IMR-90 (cell line): ENCODE measurements around the gene RAB27B. TPM values are rescaled to one million over a fixed set of nuclear protein-coding genes. Genes with fewer than 3 reads are reported as not detected.

Experiments
- ATAC-seq: fragments of 200-7000 bp; cut with Tn5 transposase; 2 replicates; pipeline ENCODE4 v1.9.1; 2020; ENCODE audit warnings: low read depth, mild to moderate bottlenecking, moderate library complexity
- BruUV-seq: library from RNA; stranded (reverse); fragments of 400-500 nt; replicated peaks from 2 replicates; lab custom pipeline; 2021; lab: Mats Ljungman, UMichigan
- CTCF ChIA-PET: fragments of 300-600 bp; formaldehyde crosslinking; extraction: SDS; loops from one replicate; lab custom pipeline; 2021; ENCODE audit warnings: antibody characterized with exemption; lab: Yijun Ruan, JAX
- POLR2A ChIA-PET: fragments of 300-600 bp; sonication (Branson Sonifier 250); formaldehyde crosslinking; loops from one replicate; lab custom pipeline; 2022; ENCODE audit warnings: antibody characterized with exemption; ENCODE audit not compliant: unreplicated experiment; lab: Charles Lee
- DNase-seq: peaks from one replicate; pipeline ENCODE4 v3.0.0; 2013
- H2AFZ ChIP-seq: replicated peaks from 2 replicates; pipeline ENCODE3; 2013; ENCODE audit warnings: low read length, mild to moderate bottlenecking; ENCODE audit not compliant: poor library complexity
- H2AK5ac ChIP-seq: 2 replicates; pipeline ENCODE4 v1.6.1; 2013; ENCODE audit warnings: low read depth, low read length, inconsistent platforms
- H2AK9ac ChIP-seq: replicated peaks from 2 replicates; pipeline ENCODE3; 2013; ENCODE audit warnings: mild to moderate bottlenecking, low read depth, low read length, moderate library complexity; ENCODE audit not compliant: poor library complexity
- H2BK120ac ChIP-seq: 2 replicates; pipeline ENCODE4 v1.6.1; 2013; ENCODE audit warnings: low read depth, low read length, inconsistent platforms
- H2BK15ac ChIP-seq: 3 replicates; pipeline ENCODE4 v1.6.1; 2013; ENCODE audit warnings: low read depth, low read length, inconsistent platforms
- H2BK20ac ChIP-seq: 2 replicates; pipeline ENCODE4 v1.6.1; 2013; ENCODE audit warnings: low read depth, mild to moderate bottlenecking, inconsistent platforms, low read length, moderate library complexity
- H2BK5ac ChIP-seq: 2 replicates; pipeline ENCODE4 v1.6.1; 2013; ENCODE audit warnings: mild to moderate bottlenecking, low read depth, low read length, inconsistent platforms; ENCODE audit not compliant: poor library complexity, severe bottlenecking
- H3K14ac ChIP-seq: replicated peaks from 2 replicates; pipeline ENCODE4 v1.6.1; 2013; ENCODE audit warnings: low read depth, low read length, inconsistent platforms
- H3K18ac ChIP-seq: 2 replicates; pipeline ENCODE4 v1.6.1; 2013; ENCODE audit warnings: low read depth, low read length, control low read depth
- H3K23ac ChIP-seq: 2 replicates; pipeline ENCODE4 v1.6.1; 2013; ENCODE audit warnings: low read depth, low read length, inconsistent platforms
- H3K27ac ChIP-seq: 2 replicates; pipeline ENCODE4 v1.5.1; 2013; ENCODE audit warnings: mild to moderate bottlenecking, control low read depth, low read length; ENCODE audit not compliant: insufficient read depth
- H3K27me3 ChIP-seq: 2 replicates; pipeline ENCODE4 v1.6.1; 2013; ENCODE audit warnings: low read length; ENCODE audit not compliant: control insufficient read depth, insufficient read depth
- H3K36me3 ChIP-seq: 2 replicates; pipeline ENCODE4 v1.6.1; 2013; ENCODE audit warnings: low read length, mixed read lengths; ENCODE audit not compliant: control insufficient read depth, insufficient read depth
- H3K4ac ChIP-seq: 2 replicates; pipeline ENCODE4 v1.6.1; 2013; ENCODE audit warnings: low read depth, low read length, inconsistent platforms
- H3K4me1 ChIP-seq: 2 replicates; pipeline ENCODE4 v1.6.1; 2013; ENCODE audit warnings: low read length, mixed read lengths; ENCODE audit not compliant: control insufficient read depth, insufficient read depth
- H3K4me2 ChIP-seq: 2 replicates; pipeline ENCODE4 v1.6.1; 2013; ENCODE audit warnings: low read depth, mild to moderate bottlenecking, control low read depth, low read length, moderate library complexity
- H3K4me3 ChIP-seq: 2 replicates; pipeline ENCODE4 v1.5.1; 2013; ENCODE audit warnings: low read depth, mild to moderate bottlenecking, control low read depth, low read length, moderate library complexity; ENCODE audit not compliant: insufficient read depth
- H3K56ac ChIP-seq: 2 replicates; pipeline ENCODE4 v1.6.1; 2013; ENCODE audit warnings: low read length, inconsistent platforms; ENCODE audit not compliant: insufficient read depth; ENCODE audit errors: extremely low read depth
- H3K79me1 ChIP-seq, 2 experiments: 2 replicates each; pipeline ENCODE4 v1.6.1; 2013; ENCODE audit warnings: low read length in 2 of 2, inconsistent platforms in 1 of 2, low read depth in 1 of 2
- H3K9ac ChIP-seq: 2 replicates; pipeline ENCODE4 v1.6.1; 2013; ENCODE audit warnings: low read depth, low read length, control low read depth
- H3K9me1 ChIP-seq: 2 replicates; pipeline ENCODE4 v1.6.1; 2013; ENCODE audit warnings: low read length, inconsistent platforms; ENCODE audit not compliant: insufficient read depth
- H3K9me3 ChIP-seq: 2 replicates; pipeline ENCODE4 v1.6.1; 2013; ENCODE audit warnings: low read length; ENCODE audit not compliant: control insufficient read depth, insufficient read depth
- H4K20me1 ChIP-seq: 2 replicates; pipeline ENCODE4 v1.6.1; 2013; ENCODE audit warnings: low read length, inconsistent platforms; ENCODE audit not compliant: insufficient read depth
- H4K5ac ChIP-seq: 2 replicates; pipeline ENCODE4 v1.6.1; 2013; ENCODE audit warnings: mild to moderate bottlenecking, low read depth, low read length, control low read depth
- H4K8ac ChIP-seq, 2 experiments: 2 replicates each; pipeline ENCODE4 v1.6.1; 2013; ENCODE audit warnings: low read depth in 2 of 2, low read length in 2 of 2, control low read depth in 1 of 2, inconsistent platforms in 1 of 2
- H4K91ac ChIP-seq: 2 replicates; pipeline ENCODE4 v1.6.1; 2013; ENCODE audit warnings: low read depth, low read length, inconsistent platforms; ENCODE audit not compliant: insufficient read depth
- BHLHE40 ChIP-seq: fragments of 150-350 bp; IDR thresholded peaks from 2 replicates; pipeline ENCODE4 v1.6.1; 2016; ENCODE audit warnings: mild to moderate bottlenecking, low read depth, low read length
- CEBPB ChIP-seq: IDR thresholded peaks from 2 replicates; pipeline ENCODE4 v1.6.1; 2012; ENCODE audit warnings: low read depth, low read length, improper control_type of control experiment
- FOS ChIP-seq: fragments of 150-350 bp; IDR thresholded peaks from 2 replicates; pipeline ENCODE4 v1.6.1; 2016; ENCODE audit warnings: low read depth, low read length
- POLR2A ChIP-seq: IDR thresholded peaks from 2 replicates; pipeline ENCODE4 v1.6.1; 2012; ENCODE audit warnings: mild to moderate bottlenecking, low read depth, low read length
- USF2 ChIP-seq: fragments of 150-350 bp; IDR thresholded peaks from 2 replicates; pipeline ENCODE4 v1.6.1; 2017; ENCODE audit warnings: mild to moderate bottlenecking, antibody characterized with exemption, low read length, low read depth
- WGBS, 2 experiments: methylation state at CpG; one replicate each; pipeline versions ENCODE4 v1.1.5 to v1.1.7; 2013; ENCODE audit warnings: missing lambda C conversion rate in 2 of 2; ENCODE audit not compliant: insufficient read length in 1 of 2; ENCODE audit errors: extremely low coverage in 2 of 2; 5-methylcytosine and 5-hydroxymethylcytosine counted together
- dilution Hi-C: fragments of 300-500 bp; cut with HindIII; formaldehyde crosslinking; loops from one replicate; pipeline ENCODE4 v1.14.3; 2018; ENCODE audit warnings: low sequenced_read_pairs; ENCODE audit not compliant: unreplicated experiment
- in situ Hi-C: fragments of 300-500 bp; cut with MboI; formaldehyde crosslinking; loops from 3 replicates; pipeline ENCODE4 v1.14.3; 2019; ENCODE audit warnings: low sequenced_read_pairs, inconsistent platforms, mixed read lengths
- intact Hi-C: fragments of 100-400 bp; cut with micrococcal nuclease; formaldehyde crosslinking; loops from 2 replicates; pipeline ENCODE4 v1.10.0; 2022
- polyA plus RNA-seq, 3 experiments: library from polyadenylated mRNA; depleted of rRNA; stranded (reverse); fragments of >200 nt; gene quantifications; 2 replicates each; pipeline ENCODE4 v1.2.3, GENCODE V29; 2012; ENCODE audit warnings: low replicate concordance in 1 of 3
- total RNA-seq: library from RNA; depleted of rRNA; stranded (reverse); fragments of >200 nt; gene quantifications from 2 replicates; pipeline ENCODE4 v1.2.3, GENCODE V29; 2012

The RAB27B gene
- total and polyA plus RNA-seq, 2 of the 4 experiments (the other 2 are of a cell fraction): 0.24 to 1.3 TPM

DNA sequence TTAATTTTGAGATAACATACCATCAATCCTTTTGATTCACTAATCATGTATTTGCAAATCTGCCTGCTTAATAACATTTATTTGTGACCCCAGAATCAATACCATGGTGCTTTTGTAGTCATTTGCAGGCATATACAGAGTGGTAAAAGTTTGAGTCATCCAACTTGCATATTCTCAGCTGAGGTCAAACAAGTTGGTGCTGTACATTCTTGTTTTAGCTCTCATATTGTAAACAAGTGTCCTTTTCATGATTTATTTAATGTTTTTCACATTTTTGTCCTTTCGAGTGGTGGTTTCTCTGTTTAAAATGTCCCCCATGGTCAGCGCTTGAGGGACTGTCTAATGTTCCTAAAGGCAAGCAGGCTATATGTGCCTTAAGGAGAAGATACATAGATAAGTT is 17.5 kb downstream of the RAB27B start:
- Histone ChIP-seq H3K27ac (no peak overlapping the region), H3K9me3 (no peaks in the 10 kb centered on the region), H4K5ac (no peak overlapping the region), H2BK5ac (no peak overlapping the region), H4K20me1 (no peaks in the 10 kb centered on the region), H4K8ac (0 out of 4 replicates have a peak overlapping the region, but pooled peaks of 1 of the 2 experiments have one; percentile 0), H3K14ac (no peak overlapping the region), H3K4me2 (peak overlapping the region; percentile 46; the same call in 1 of the 2 replicates), H2BK20ac (no peak overlapping the region), H4K91ac (no peak overlapping the region), H3K9ac (no peak overlapping the region), H3K4me1 (peaks cover 3% of the 10 kb centered on the region), H3K4ac (no peak overlapping the region), H3K18ac (no peak overlapping the region; the same call in 1 of the 2 replicates), H3K56ac (no peak overlapping the region), H2AK5ac (no peak overlapping the region), H3K23ac (no peak overlapping the region), H3K4me3 (no peak overlapping the region), H2AFZ (no peak overlapping the region), H2BK120ac (no peak overlapping the region), H2BK15ac (no peak overlapping the region), H3K27me3 (no peaks in the 10 kb centered on the region), H3K36me3 (no peaks in the 10 kb centered on the region), H3K79me1 (no peaks in the 10 kb centered on the region), H2AK9ac (no peak overlapping the region), H3K9me1 (0 out of 2 replicates have a peak, but pooled peaks cover 2% of the 10 kb centered on the region)
- CTCF ChIA-PET: interaction anchor here (0.5 to 0.6 kb wide), 2 partner anchors 79 to 98 kb away, joined by 3 to 5 read pairs; no protein-coding TSS in a partner anchor
- no CpG with 5 or more reads among the region's 2 CpGs for WGBS, 2 experiments
- ATAC-seq (peak; percentile 96), DNase-seq (peak; percentile 62)
- dilution Hi-C loops (no loop called here), in situ Hi-C loops (no loop called here), intact Hi-C loops (loop anchor here (2.0 to 10.0 kb wide), 2 partner anchors 17 to 491 kb away; partner anchors contain the start of genes C18orf54, RAB27B and STARD6)
- BruUV-seq: no TSS peak
- POLR2A ChIA-PET: no interaction called here
- no peak for TF ChIP-seq USF2
- TF ChIP-seq CEBPB: no peak
- TF ChIP-seq BHLHE40: peak; percentile 68; the same call in 1 of the 2 replicates
- TF ChIP-seq POLR2A: no peak
- TF ChIP-seq FOS: 0 out of 2 replicates have a peak, but pooled peaks have one; percentile 27
